Ovary (tissue), 3 donors: Measurements from ENCODE around the gene TBC1D1.

Source experiments
- CTCF ChIP-seq, 3 donors: fragments of 450-650 bp in 2 of 3; fragments of 200-600 bp in 1 of 3; IDR thresholded peaks; one replicate each; pipeline versions ENCODE4 v1.5.1 to v1.8.0; 2016 to 2022; ENCODE audit warnings: antibody characterized with exemption in 3 of 3, mild to moderate bottlenecking in 1 of 3
- EP300 ChIP-seq: sonication (generic); formaldehyde crosslinking; IDR thresholded peaks from one replicate; pipeline ENCODE4 v1.6.1; 2017; ENCODE audit warnings: antibody characterized with exemption
- POLR2A ChIP-seq: fragments of 450-650 bp; IDR thresholded peaks from one replicate; pipeline ENCODE4 v1.6.1; 2017; ENCODE audit warnings: antibody characterized with exemption, mild to moderate bottlenecking, moderate library complexity
- donor health status: DM: no; HTN: no; CAD: no.

- no peak for TF ChIP-seq CTCF (IDR thresholded peaks at IDR 0.05)
- no peak for TF ChIP-seq POLR2A
- no peak for TF ChIP-seq EP300
Observed at GRCh38 chr4:38145033-38145678, 254.3 kb downstream of the TBC1D1 start.
